Occipital lobe (tissue), 2 donors: ENCODE data around the gene FNDC7. TPM values are rescaled to one million over a fixed set of nuclear protein-coding genes. Genes with fewer than 3 reads are reported as not detected.
"Not testable (repeated sequence)": the region's sequence is repeated elsewhere in the genome, so short reads cannot be mapped to it uniquely, and the experiment has no call there.

ENCODE experiments used
- DNase-seq: peaks from one replicate; lab custom pipeline; 2025; lab: John Stamatoyannopoulos, UW
- total RNA-seq: library from RNA; depleted of rRNA; stranded (reverse); fragments of >200 nt; gene quantifications from one replicate; pipeline ENCODE4 v1.2.3, GENCODE V29; 2014

The FNDC7 gene
- total RNA-seq, 1 donor from 2014 or later = not detected

DNA sequence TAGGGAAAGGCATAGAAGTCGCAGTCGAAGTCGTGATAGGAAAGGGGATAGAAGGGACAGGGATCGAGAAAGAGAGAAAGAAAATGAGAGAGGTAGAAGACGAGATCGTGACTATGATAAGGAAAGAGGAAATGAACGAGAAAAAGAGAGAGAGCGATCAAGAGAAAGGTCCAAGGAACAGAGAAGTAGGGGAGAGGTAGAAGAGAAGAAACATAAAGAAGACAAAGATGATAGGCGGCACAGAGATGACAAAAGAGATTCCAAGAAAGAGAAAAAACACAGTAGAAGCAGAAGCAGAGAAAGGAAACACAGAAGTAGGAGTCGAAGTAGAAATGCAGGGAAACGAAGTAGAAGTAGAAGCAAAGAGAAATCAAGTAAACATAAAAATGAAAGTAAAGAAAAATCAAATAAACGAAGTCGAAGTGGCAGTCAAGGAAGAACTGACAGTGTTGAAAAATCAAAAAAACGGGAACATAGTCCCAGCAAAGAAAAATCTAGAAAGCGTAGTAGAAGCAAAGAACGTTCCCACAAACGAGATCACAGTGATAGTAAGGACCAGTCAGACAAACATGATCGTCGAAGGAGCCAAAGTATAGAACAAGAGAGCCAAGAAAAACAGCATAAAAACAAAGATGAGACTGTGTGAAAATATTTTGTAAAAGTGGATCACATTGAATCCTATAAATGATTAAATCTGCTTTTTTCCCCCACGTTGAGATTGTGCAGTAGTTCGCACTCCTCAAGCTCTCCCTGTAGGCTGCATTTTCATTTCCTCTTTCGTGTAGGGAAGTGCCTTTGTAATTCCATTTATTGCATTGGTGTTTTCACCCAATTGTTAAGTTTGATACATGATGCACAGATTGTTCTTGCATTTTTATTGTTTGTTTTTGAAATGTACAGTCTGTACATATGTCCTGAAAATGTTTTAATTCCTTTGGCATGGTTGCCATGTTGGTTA is 13.1 kb upstream of the FNDC7 start:
- no peak for DNase-seq

DNA sequence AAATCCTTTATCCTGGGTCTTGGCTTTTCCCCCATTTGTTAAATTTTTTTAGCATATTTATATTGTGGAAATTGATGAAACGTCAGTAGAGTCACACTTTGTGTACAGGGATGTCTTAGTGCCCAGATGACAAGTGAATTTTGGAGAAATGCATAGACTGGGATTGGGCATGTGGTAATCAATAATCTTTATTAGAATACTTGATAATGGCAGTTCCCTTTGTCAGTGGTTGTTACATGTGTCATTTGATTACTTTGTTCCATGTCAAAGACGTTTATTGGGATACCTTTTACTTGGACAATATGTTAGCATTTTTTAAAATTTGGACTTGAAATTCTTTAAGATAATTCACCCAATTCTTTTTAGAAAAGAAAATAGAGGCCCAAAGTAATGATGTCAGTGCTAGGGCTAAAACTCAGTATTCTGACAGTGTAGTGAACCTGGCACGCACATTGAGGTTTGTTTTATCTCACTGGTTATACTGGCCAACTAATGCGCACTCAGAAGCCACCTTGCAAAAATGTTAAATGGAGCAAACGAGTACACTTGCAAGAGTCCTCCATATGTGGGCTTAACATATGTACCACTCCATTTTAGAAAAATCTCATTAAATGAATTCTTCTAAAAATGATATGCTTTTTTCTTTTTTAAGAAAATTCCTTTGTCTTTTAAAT is 11.4 kb upstream of the FNDC7 start:
- no peak for DNase-seq

GRCh38 chr1:108702109-108702508 is 10.6 kb upstream of the FNDC7 start:
- not testable (repeated sequence) for DNase-seq

DNA sequence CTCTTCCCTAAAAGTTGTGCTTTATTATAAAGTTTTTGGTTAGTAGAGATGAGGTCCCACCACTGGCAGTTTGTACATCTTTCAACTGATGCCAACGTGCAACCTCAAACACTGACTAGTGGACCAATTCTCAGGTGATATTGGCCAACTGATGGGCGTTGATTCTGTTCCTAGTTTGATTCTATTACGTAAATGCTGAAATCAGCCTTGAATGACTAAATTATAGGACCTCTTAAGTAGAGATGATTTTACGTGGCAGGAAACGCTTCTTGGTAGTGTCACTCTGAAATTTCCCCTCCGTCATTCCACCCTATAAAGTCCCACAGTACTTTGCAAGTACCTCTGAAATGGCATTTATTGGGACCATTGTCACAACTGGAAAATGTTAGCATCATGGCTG is 8.8 kb upstream of the FNDC7 start:
- DNase-seq = no peak

GRCh38 chr1:108704496-108704895 is 8.2 kb upstream of the FNDC7 start:
- no peak for DNase-seq

DNA sequence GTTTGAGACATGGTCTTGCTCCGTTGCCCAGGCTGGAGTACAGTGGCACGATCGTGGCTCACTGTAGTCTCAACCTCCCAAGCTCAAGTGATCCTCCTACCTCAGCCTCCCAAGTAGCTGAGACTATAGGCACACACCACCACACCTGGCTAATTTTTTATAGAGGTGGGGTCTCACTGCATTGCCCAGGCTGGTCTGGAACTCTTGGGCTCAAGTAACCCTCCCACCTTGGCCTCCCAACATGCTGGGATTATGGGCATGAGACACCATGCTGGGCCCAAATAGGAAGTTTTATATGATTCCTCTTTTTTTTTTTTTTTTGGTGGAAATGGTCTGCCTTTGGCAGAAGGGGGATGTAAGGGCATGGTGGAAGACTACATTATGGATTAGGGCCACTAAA is 6.1 kb upstream of the FNDC7 start:
- DNase-seq = no peak

- DNase-seq = no peak
Observed at GRCh38 chr1:108708691-108709660, 3.7 kb upstream of the FNDC7 start.

GRCh38 chr1:108715932-108716331 is 3.2 kb downstream of the FNDC7 start:
- DNase-seq = no peak

- no peak for DNase-seq
Observed at GRCh38 chr1:108716437-108717230, 3.9 kb downstream of the FNDC7 start.

DNA sequence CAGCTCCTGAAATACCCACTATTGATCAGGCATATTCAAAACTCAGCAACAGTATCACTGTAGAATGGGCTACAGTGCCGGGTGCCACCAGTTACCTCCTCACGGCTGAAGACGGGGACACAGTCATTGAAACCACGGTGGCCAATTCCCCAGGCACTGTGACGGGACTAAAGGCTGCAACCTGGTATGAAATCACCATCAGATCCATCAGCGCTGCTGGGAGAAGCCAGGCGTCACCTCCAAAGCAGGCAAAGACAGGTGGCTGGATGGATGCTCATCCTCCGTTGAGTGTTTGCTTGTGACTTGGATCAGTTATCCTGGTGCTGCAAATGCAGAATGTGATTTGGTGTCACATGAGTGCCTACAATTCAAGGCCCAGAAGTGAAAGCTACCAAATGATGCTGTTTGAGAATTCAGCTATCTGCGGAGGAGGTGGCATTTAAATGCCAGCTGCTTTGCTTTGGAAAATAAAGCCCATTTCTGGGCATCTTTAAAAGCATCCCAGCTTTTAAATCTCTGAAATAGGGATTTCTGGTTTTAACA is 5.1 kb downstream of the FNDC7 start:
- peak; percentile 19 for DNase-seq

GRCh38 chr1:108718927-108719655 is 6.4 kb downstream of the FNDC7 start:
- no peak for DNase-seq

GRCh38 chr1:108719656-108720435 is 7.1 kb downstream of the FNDC7 start:
- no peak for DNase-seq

- no peak for DNase-seq
Observed at GRCh38 chr1:108722292-108722691, 9.6 kb downstream of the FNDC7 start.

DNA sequence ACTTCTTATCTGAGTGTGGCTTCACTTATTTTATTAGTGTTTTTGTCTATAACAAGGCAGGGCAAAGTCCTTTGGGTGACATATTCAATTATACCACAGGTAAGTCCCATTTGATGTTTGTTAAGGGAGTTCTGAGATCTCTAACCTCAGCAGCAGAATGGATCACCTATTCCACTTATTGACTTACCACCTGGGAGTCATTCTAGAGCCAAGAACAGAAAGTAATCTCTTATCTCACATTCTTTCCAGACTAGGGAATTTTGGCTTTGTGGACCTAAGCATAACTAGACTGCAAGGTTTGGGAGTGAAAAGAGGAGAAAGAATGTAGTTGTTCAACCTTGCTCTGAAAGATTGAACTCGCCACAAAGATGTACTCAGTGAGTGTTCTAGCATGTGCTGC is 13.2 kb downstream of the FNDC7 start:
- DNase-seq = no peak

- no peak for DNase-seq
Observed at GRCh38 chr1:108728327-108728923, 15.7 kb downstream of the FNDC7 start.

DNA sequence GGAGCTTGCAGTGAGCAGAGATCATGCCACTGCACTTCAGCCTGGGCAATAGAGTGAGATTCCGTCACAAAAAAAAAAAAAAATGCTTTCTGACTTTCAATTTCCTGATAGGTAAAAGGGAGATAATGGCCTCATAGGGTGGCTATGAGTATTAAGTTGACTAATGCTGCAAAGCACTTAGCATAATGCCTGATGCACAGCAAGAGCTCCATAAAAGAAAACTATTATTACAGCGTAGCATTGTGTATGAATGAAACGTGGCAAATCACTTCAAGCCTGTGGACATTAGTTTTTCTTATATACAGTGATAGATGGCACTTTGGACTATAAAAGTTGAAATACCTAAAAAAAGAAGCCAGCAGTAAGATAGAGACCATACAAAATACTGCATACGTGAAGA is 16.8 kb downstream of the FNDC7 start:
- DNase-seq = no peak

DNA sequence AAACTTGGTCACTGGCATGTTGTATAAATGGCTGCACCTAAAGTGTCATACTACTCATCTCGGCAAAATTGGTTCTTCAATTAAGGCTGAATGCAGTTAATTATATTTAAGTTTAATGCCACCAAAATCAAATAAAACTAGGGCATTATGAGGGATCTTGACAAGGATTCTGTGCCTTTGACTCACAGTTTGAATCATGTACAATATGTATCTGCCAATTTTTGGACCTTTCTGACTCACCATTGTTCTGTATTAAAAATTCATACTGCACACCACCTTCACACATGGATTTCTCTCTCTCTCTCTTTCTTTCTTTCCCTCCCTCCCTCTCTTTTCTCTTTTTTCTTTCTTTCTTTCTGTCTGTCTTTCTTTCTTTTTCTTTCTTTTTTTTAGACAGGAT is 19.7 kb downstream of the FNDC7 start:
- no peak for DNase-seq

DNA sequence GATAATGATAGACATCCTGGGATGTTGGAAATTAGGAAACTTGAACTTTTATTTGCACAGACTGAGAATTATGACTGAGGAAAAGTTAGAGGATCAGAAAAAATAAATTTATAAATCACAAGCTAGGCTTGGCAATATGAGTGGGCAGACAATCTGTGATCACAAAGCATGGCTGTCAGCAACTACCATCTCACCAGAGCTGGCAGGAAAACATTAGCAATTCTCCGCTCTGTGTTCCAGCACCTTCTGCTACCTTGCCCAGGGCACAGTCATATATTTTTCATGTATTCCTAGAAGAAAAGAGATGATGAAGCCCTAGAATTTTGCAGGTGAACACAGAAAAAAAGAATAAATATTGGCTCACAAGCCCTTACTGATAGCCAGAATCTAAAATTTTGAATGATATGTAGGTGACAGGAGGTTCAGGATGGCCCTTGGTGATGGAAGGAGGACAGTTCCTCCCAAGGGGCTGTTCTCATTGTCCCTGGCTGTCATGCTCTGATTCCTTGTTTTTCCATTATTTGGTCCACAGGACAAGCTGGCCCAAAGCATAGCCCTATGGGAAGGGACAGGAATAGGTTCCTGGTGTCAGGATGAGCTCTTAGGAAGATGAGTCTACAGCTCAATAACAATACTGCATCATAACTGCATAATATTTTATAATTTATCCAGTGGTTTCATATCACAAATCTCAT is 21.6 kb downstream of the FNDC7 start:
- no peak for DNase-seq
